PC-3 (cell line): ENCODE data around the gene CIB1. TPM values are rescaled to one million over a fixed set of nuclear protein-coding genes. Genes with fewer than 3 reads are reported as not detected.

Source experiments
- ATAC-seq: fragments of 200-7000 bp; cut with Tn5 transposase; 2 replicates; pipeline ENCODE4 v1.9.1; 2020; ENCODE audit warnings: mild to moderate bottlenecking, moderate library complexity
- BruUV-seq: library from RNA; stranded (reverse); fragments of 400-500 nt; replicated peaks from 2 replicates; lab custom pipeline; 2021; lab: Mats Ljungman, UMichigan
- CTCF ChIA-PET: fragments of 300-600 bp; sonication (Branson Sonifier 250); formaldehyde crosslinking; loops from one replicate; lab custom pipeline; 2022; ENCODE audit warnings: antibody characterized with exemption; lab: Charles Lee
- POLR2A ChIA-PET: fragments of 300-600 bp; sonication (Branson Sonifier 250); formaldehyde crosslinking; loops from one replicate; lab custom pipeline; 2022; ENCODE audit warnings: antibody characterized with exemption; ENCODE audit not compliant: unreplicated experiment; lab: Charles Lee
- DNase-seq: peaks from one replicate; pipeline ENCODE4 v3.0.0-alpha.2; 2015
- H2AFZ ChIP-seq: fragments of 300-600 bp; sonication (generic); 2 replicates; pipeline ENCODE4 v1.6.0; 2016; ENCODE audit warnings: antibody characterized with exemption, low read length
- H3F3A ChIP-seq: fragments of 300-600 bp; sonication (generic); one replicate; pipeline ENCODE4 v1.6.0; 2017; ENCODE audit warnings: antibody characterized with exemption, low read length, control low read depth, mild to moderate bottlenecking; ENCODE audit not compliant: unreplicated experiment
- H3K27ac ChIP-seq: fragments of 300-600 bp; sonication (generic); 2 replicates; pipeline ENCODE4 v1.5.1; 2016; ENCODE audit warnings: mild to moderate bottlenecking, low read length
- H3K27me3 ChIP-seq: fragments of 300-600 bp; sonication (generic); 2 replicates; pipeline ENCODE4 v1.6.1; 2016; ENCODE audit warnings: low read length, mixed read lengths
- H3K36me3 ChIP-seq: fragments of 300-600 bp; sonication (generic); 2 replicates; pipeline ENCODE4 v1.6.1; 2016; ENCODE audit warnings: low read depth, mixed run types, low read length, mixed read lengths
- H3K4me1 ChIP-seq: fragments of 300-600 bp; sonication (generic); 2 replicates; pipeline ENCODE4 v1.5.1; 2016; ENCODE audit warnings: low read length; ENCODE audit not compliant: insufficient read depth
- H3K4me2 ChIP-seq: fragments of 300-600 bp; sonication (generic); 2 replicates; pipeline ENCODE4 v1.6.0; 2016; ENCODE audit warnings: low read length
- H3K4me3 ChIP-seq: fragments of 300-600 bp; sonication (generic); 2 replicates; pipeline ENCODE4 v1.5.1; 2016; ENCODE audit warnings: mild to moderate bottlenecking, low read length, mixed read lengths
- H3K79me2 ChIP-seq: fragments of 300-600 bp; sonication (generic); 2 replicates; pipeline ENCODE4 v1.6.1; 2017; ENCODE audit warnings: low read length, mixed read lengths
- H3K9ac ChIP-seq: fragments of 300-600 bp; sonication (generic); 2 replicates; pipeline ENCODE4 v1.6.0; 2016; ENCODE audit warnings: mild to moderate bottlenecking, low read length
- H3K9me2 ChIP-seq: fragments of 300-600 bp; sonication (generic); replicated peaks from 2 replicates; pipeline ENCODE4 v1.6.1; 2016; ENCODE audit warnings: mixed run types, low read length, mixed read lengths
- H3K9me3 ChIP-seq: fragments of 300-600 bp; sonication (generic); 2 replicates; pipeline ENCODE4 v1.6.1; 2016; ENCODE audit warnings: low read length, mixed read lengths
- H4K20me1 ChIP-seq: fragments of 300-600 bp; sonication (generic); 2 replicates; pipeline ENCODE4 v1.6.1; 2016; ENCODE audit warnings: low read length, mixed read lengths
- EZH2 ChIP-seq: fragments of 300-600 bp; sonication (generic); IDR thresholded peaks from one replicate; pipeline ENCODE4 v1.6.1; 2017; ENCODE audit warnings: antibody characterized with exemption, mild to moderate bottlenecking, low read length; ENCODE audit not compliant: unreplicated experiment
- EZH2phosphoT487 ChIP-seq: fragments of 300-600 bp; sonication (generic); IDR thresholded peaks from 2 replicates; pipeline ENCODE4 v1.6.1; 2018; ENCODE audit warnings: mild to moderate bottlenecking, antibody characterized with exemption, low read length, borderline replicate concordance
- intact Hi-C: fragments of 100-400 bp; cut with micrococcal nuclease; formaldehyde crosslinking; loops from 2 replicates; pipeline ENCODE4 v1.9.0; 2023
- total RNA-seq: library from RNA; depleted of rRNA; stranded (reverse); fragments of >200 nt; gene quantifications from 2 replicates; pipeline ENCODE4 v1.2.3, GENCODE V29; 2014
- TF ChIP-seq, protein P1 (sequence below): fragments of 300-600 bp; sonication (generic); conservative IDR thresholded peaks from 2 replicates; pipeline ENCODE4 v1.5.1; 2017; ENCODE audit warnings: antibody characterized with exemption, low read depth, mild to moderate bottlenecking, low read length

The CIB1 gene
- total RNA-seq, 1 experiment from 2014 or later = 83.7 TPM

DNA sequence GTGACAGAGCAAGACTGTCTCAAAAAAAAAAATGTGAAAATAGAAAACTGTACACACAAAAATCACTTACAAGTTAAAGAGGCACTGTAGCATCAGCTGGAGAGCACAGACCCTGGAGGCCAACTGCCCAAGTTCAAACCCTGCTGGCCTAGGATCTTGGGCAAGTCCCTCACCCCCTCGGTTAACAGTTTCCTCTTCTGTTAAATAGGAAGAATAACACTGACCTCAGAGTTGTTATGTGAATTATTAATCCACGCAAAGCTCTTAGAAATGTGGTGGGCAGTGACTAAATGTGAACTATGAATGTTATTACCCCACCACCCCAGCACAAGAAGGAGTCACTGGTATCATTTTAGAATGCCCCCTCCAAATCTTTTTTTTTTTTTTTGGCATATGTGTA lies 11.2 kb downstream of the CIB1 start:
- no peak overlapping the region for H3K4me2 ChIP-seq
- peaks cover 17% of the 10 kb centered on the region for H3K79me2 ChIP-seq
- H4K20me1 ChIP-seq = no peaks in the 10 kb centered on the region
- no peak for TF ChIP-seq EZH2
- TF ChIP-seq EZH2phosphoT487 = no peak
- no TSS peak for BruUV-seq
- DNase-seq = no peak
- no peak overlapping the region for H2AFZ ChIP-seq
- POLR2A ChIA-PET = no interaction called here
- H3K27ac ChIP-seq = no peak overlapping the region
- CTCF ChIA-PET = no interaction called here
- no peaks in the 10 kb centered on the region for H3K9me3 ChIP-seq
- peaks cover 6% of the 10 kb centered on the region; the same call in 1 of the 2 replicates for H3K4me1 ChIP-seq
- no peak overlapping the region for H3K9ac ChIP-seq
- no peak for ATAC-seq
- H3K9me2 ChIP-seq = no peaks in the 10 kb centered on the region
- H3K4me3 ChIP-seq = no peak overlapping the region
- intact Hi-C loops = no loop called here
- peaks cover 69% of the 10 kb centered on the region for H3K36me3 ChIP-seq
- H3K27me3 ChIP-seq = no peaks in the 10 kb centered on the region
- no peaks in the 10 kb centered on the region for H3F3A ChIP-seq

DNA sequence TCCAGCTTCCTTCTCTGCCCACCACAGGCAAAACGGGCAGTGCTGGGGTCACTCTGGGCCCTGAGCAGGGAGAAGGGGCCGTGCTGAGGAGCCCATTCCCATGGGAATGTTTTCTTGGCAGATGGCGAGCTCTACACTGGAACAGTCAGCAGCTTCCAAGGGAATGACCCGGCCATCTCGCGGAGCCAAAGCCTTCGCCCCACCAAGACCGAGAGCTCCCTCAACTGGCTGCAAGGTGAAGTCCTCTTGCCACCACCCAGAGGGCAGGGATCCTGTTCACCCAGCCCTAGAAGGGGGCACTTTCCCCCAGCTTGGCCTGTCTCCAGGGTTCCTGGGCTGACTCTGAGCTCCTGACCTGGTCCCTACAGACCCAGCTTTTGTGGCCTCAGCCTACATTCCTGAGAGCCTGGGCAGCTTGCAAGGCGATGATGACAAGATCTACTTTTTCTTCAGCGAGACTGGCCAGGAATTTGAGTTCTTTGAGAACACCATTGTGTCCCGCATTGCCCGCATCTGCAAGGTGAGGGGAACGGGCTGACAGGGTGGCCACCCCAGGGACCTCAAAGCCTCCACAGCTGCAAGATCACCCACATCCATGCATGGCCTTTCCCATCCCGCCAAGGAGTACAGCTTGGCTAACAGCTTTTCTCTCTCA lies 12.4 kb downstream of the CIB1 start:
- H3K4me2 ChIP-seq = no peak overlapping the region
- DNase-seq = peak; percentile 74
- peaks cover 69% of the 10 kb centered on the region for H3K36me3 ChIP-seq
- no TSS peak for BruUV-seq
- H3K9me2 ChIP-seq = no peaks in the 10 kb centered on the region
- intact Hi-C loops = no loop called here
- H3F3A ChIP-seq = no peaks in the 10 kb centered on the region
- H3K4me3 ChIP-seq = no peak overlapping the region
- POLR2A ChIA-PET = no interaction called here
- no peaks in the 10 kb centered on the region for H3K9me3 ChIP-seq
- no peaks in the 10 kb centered on the region for H3K27me3 ChIP-seq
- peak overlapping the region; percentile 39 for H3K9ac ChIP-seq
- ATAC-seq = peak; percentile 57
- CTCF ChIA-PET = interaction anchor here (0.6 to 1.1 kb wide), 4 partner anchors 10 to 232 kb away, joined by 3 to 4 read pairs (median 4); partner anchors contain the start of gene SEMA4B
- TF ChIP-seq EZH2 (no peak), EZH2phosphoT487 (no peak)
- TF ChIP-seq, protein P1, sequence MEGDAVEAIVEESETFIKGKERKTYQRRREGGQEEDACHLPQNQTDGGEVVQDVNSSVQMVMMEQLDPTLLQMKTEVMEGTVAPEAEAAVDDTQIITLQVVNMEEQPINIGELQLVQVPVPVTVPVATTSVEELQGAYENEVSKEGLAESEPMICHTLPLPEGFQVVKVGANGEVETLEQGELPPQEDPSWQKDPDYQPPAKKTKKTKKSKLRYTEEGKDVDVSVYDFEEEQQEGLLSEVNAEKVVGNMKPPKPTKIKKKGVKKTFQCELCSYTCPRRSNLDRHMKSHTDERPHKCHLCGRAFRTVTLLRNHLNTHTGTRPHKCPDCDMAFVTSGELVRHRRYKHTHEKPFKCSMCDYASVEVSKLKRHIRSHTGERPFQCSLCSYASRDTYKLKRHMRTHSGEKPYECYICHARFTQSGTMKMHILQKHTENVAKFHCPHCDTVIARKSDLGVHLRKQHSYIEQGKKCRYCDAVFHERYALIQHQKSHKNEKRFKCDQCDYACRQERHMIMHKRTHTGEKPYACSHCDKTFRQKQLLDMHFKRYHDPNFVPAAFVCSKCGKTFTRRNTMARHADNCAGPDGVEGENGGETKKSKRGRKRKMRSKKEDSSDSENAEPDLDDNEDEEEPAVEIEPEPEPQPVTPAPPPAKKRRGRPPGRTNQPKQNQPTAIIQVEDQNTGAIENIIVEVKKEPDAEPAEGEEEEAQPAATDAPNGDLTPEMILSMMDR = peak; percentile 69
- peak overlapping the region; percentile 73 for H3K27ac ChIP-seq
- peaks cover 6% of the 10 kb centered on the region; the same call in 1 of the 2 replicates for H3K4me1 ChIP-seq
- no peaks in the 10 kb centered on the region for H4K20me1 ChIP-seq
- H3K79me2 ChIP-seq = peaks cover 28% of the 10 kb centered on the region
- no peak overlapping the region for H2AFZ ChIP-seq

DNA sequence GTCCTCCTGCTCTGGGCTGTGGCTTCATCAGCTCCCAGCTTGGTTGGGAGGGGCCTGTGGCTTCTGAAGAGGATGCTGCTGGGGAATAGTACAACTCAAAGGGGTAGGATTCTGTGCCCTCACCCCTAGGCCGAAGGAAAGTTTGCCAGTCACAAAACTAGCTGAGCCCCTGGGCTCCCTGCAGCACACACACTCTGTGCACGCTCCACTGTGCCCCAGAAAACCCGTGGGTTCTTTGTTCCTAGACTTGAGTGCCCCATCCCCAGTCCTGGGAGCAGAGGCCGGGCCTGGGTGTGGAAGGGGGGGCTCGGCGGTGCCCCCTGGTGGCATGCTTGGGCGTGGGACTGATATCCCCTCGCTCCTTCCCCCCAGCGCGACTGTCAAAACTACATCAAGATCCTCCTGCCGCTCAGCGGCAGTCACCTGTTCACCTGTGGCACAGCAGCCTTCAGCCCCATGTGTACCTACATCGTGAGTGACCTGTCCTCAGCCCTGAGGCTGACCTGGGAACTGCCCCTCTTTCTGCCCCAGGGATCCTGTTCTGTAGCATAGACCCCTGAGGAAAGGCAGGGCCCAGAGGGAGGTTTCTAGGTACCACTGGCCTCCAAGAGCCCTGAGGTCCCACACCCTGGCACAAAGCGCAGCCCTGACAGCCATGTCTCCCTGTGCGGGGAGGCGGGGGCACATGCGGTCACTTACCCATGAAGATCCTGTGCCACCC lies 14.2 kb downstream of the CIB1 start:
- peak; percentile 48; the same call in 1 of the 2 replicates for ATAC-seq
- ChIA-PET POLR2A (no interaction called here), CTCF (no interaction called here)
- Histone ChIP-seq H3K9me2 (no peaks in the 10 kb centered on the region), H3K79me2 (peaks cover 46% of the 10 kb centered on the region), H3K27me3 (no peaks in the 10 kb centered on the region), H4K20me1 (no peaks in the 10 kb centered on the region), H3K4me1 (peaks cover 6% of the 10 kb centered on the region; the same call in 1 of the 2 replicates), H3K36me3 (peaks cover 64% of the 10 kb centered on the region), H3K27ac (peak overlapping the region; percentile 27), H3K4me3 (no peak overlapping the region), H3K9me3 (no peaks in the 10 kb centered on the region), H3F3A (peaks cover 3% of the 10 kb centered on the region), H3K9ac (no peak overlapping the region), H2AFZ (no peak overlapping the region), H3K4me2 (no peak overlapping the region)
- TF ChIP-seq, protein P1 = peak; percentile 72
- no peak for TF ChIP-seq EZH2phosphoT487
- DNase-seq = no peak
- intact Hi-C loops = no loop called here
- BruUV-seq = no TSS peak
